PC-3 (cell line): Measurements from ENCODE around the gene STX8.

ENCODE experiments used
- EZH2phosphoT487 ChIP-seq: fragments of 300-600 bp; sonication (generic); IDR thresholded peaks from 2 replicates; pipeline ENCODE4 v1.6.1; 2018; ENCODE audit warnings: mild to moderate bottlenecking, antibody characterized with exemption, low read length, borderline replicate concordance
- TF ChIP-seq, protein P1 (sequence below): fragments of 300-600 bp; sonication (generic); conservative IDR thresholded peaks from 2 replicates; pipeline ENCODE4 v1.5.1; 2017; ENCODE audit warnings: antibody characterized with exemption, low read depth, mild to moderate bottlenecking, low read length

DNA sequence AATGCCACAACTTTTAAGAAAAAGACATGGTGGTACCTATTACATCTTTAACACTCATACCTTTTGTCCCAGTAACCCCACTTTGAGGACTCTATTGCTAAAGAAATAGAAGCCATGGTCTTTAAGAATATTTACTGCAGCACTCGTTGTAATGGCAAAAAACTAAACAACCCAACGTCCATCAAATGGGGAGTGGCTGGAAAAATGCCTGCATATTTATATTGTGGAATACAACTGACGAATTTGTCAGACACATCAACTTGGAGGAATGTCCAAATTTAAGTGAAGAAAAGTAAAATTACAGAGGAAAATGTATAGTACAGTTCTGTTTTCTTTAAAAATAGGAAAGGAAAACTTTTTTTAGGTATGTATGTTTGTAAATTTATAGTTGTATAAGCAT is 47.8 kb downstream of the STX8 start:
- TF ChIP-seq, protein P1, sequence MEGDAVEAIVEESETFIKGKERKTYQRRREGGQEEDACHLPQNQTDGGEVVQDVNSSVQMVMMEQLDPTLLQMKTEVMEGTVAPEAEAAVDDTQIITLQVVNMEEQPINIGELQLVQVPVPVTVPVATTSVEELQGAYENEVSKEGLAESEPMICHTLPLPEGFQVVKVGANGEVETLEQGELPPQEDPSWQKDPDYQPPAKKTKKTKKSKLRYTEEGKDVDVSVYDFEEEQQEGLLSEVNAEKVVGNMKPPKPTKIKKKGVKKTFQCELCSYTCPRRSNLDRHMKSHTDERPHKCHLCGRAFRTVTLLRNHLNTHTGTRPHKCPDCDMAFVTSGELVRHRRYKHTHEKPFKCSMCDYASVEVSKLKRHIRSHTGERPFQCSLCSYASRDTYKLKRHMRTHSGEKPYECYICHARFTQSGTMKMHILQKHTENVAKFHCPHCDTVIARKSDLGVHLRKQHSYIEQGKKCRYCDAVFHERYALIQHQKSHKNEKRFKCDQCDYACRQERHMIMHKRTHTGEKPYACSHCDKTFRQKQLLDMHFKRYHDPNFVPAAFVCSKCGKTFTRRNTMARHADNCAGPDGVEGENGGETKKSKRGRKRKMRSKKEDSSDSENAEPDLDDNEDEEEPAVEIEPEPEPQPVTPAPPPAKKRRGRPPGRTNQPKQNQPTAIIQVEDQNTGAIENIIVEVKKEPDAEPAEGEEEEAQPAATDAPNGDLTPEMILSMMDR: no peak
- no peak for TF ChIP-seq EZH2phosphoT487
